ENCODE results near the gene TAX1BP3.

The TAX1BP3 gene

DNA sequence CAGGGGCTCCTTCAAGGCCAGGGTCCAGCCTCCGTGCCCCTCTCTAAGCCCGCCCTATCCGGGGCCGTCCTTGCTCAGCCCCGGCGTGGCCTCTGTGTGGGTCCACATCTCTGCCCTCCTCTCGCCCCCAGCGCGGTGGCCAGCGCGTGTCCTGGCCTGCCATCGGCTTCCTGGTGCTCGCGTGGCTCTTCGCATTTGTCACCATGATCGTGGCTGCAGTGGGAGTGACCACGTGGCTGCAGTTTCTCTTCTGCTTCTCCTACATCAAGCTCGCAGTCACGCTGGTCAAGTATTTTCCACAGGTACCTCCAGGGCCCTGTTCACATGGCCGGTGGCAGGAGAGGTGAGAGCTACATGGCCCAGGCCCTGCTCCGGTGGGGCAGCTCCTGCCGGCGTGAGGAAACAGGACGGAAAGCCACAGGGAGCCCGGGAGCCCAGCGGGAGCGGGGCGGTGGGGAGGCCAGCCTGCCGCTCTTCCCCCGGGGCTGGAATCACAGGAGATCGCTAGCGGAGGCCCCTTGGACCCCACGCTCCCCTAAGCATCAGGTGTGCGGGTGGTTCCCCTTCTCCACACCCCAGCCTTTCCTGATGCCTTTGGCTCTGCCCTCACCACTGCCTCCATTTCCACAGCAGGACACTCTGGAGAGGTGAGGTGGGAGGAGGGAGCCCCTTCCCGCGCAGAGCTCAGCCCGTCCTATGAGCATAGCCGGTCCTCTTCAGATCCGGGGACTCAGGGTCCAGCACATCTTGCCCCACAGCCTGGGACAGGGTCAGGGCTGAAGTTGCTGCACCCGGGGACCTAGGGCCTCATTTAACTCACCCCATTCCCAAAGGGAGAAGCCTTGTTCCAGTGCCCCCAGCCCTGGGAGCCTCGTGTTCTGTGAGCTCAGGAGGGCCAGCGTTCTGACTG is 10.2 kb downstream of the TAX1BP3 start:
- DNase-seq = no peak

- DNase-seq = no peak
Observed at GRCh38 chr17:3657588-3657869, 10.8 kb downstream of the TAX1BP3 start.

DNA sequence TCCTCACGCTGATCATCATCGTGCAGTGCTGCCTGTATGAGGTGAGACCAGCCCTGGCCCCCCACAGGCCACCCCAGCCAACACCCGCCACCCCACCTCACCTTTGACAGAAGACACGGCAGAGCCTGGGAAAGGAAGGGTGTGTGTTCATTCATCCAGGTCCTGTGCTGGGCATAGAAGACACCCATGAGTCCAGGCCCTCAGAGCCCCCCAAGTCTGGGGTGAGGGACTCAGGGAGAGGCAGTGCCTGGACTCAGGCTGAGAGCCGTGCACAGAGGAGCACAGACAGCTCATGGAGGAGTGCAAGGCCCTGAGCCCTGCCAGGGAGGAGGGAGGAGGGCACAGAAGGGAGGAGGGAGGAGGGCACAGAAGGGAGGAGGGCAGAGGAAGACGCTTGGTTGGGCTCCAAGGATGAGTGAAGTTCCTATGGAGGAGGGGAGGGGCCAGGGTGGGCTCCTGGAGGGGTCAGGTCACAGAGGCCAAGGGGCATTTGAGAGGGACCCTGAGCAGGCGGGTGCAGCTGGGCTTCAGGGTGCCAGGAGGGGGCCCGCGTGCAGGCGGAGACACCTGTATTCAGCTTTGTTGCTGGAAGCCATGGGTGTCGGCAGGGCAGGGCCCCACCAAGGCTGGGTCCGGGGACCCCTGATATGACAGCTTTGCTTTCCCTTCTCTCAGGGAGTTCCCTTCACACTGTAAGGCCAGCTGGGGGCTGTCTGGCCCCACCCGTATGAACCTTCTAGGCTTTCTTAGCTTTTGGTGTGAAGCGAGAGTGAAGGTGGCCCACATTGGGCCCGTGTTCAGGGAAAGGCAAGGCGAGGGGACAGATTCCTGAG is 11.4 kb downstream of the TAX1BP3 start:
- no peak for DNase-seq

DNA sequence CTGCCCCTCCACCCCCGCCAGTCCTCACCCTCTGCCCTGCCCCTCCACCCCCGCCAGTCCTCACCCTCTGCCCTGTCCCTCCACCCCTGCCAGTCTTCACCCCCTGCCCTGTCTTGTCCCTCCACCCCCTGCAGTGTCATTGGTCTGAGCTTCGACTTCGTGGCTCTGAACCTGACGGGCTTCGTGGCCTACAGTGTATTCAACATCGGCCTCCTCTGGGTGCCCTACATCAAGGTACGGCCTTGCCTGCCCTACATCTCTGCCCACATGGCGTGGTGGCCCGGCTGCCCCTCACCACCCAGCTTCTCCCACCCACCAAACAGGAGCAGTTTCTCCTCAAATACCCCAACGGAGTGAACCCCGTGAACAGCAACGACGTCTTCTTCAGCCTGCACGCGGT is 12.0 kb downstream of the TAX1BP3 start:
- DNase-seq = no peak

DNA sequence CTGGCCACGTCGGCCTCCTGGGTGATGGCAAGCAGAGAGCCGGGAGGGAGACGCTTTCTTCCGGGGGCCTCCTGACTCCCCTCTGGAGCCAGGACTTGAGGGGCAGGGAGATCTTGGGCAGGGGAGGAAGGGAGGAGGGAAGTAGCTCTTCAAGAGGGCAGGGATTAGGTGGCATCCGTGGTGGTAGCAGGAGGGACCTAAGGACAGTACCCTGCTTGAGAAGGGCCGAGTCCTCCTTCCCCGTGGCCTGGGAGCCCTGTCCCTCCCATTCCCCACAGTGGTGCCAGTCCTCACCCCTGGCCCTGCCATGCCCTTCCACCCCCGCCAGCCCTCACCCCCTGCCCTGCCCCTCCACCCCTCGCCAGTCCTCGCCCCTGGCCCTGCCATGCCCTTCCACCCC is 12.6 kb downstream of the TAX1BP3 start:
- DNase-seq = no peak

DNA sequence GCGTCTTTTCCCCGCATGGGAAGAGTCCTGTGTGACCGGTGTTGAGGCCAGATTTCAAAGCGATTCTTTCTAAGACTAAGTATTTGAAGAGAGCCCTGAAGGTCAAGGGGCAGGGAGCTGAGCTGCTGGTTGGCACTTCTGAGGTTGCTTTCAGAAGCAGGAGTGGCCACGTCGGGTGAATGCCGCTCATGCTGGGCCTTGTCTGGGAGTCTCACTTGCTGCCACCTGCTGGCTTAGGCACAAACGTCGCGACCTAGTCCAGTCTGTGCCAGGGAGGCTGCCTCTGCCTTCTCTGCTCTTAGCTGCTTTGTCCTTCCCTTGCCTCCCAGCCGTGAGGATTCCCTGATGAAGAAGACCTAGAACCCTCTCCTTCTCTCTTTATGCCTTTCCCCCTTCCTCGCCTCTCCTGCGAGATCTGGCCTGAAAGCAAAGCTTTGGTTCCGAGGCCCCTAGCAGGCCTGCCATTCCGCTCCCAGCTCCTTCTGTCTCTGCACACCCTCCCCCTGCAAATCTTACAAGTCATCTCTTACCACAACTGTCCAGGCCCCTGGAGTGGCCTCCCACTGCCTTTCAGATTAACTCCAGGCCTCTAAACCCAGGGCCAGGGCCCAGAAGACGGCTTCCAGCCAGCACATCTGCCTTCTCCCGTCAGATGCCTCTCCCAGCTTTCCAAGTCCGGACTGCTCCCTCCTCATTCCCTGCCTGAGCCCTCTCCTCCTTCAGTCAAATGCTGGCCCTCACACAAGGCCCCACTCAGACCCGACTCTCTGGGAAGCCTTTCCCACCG is 20.4 kb downstream of the TAX1BP3 start:
- no peak for DNase-seq

GRCh38 chr17:3647251-3647650 is 21.1 kb downstream of the TAX1BP3 start:
- no peak for DNase-seq

- no peak for DNase-seq
Observed at GRCh38 chr17:3645310-3645709, 23.1 kb downstream of the TAX1BP3 start.

DNA sequence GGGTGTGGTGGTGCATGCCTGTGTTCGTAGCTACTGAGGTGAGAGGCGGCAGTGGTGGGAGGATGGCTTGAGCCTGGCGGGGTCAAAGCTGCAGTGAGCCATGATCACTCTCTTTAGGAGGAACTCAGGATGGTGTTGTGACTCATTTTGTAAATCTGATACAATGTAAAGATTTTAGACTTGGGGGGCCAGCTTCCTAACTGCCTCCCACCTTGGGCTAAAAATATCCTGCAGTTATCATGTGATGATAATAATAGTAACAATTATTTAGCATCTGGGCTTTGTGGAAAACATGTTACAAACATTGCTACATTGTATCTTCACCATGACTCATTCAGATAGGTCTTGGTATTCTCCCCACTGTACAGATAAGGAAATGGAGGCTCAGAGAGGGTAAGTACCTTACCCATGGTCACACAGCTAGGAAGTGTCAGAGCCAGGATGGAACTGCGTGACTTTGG is 24.5 kb downstream of the TAX1BP3 start:
- no peak for DNase-seq

- no peak for DNase-seq
Observed at GRCh38 chr17:3641717-3642486, 26.5 kb downstream of the TAX1BP3 start.

DNA sequence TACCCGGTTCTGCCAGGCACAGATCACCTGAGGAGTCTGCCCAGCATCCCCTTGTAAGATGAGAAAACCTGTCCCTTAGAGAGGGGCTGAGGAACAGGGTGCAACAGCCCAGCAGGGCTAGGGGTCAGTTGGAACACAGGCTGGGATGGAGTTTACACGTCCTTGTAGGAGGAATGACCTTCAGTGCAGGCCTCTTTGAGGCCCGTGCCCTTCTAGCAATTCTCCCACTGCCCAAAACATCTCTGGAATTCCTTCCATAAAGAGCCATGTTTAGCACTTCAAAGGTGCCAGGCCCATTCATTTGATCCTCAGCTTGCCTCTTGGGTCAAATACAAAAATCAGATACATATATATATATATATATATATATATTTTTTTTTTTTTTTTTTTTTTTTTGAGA is 27.4 kb downstream of the TAX1BP3 start:
- DNase-seq = no peak

DNA sequence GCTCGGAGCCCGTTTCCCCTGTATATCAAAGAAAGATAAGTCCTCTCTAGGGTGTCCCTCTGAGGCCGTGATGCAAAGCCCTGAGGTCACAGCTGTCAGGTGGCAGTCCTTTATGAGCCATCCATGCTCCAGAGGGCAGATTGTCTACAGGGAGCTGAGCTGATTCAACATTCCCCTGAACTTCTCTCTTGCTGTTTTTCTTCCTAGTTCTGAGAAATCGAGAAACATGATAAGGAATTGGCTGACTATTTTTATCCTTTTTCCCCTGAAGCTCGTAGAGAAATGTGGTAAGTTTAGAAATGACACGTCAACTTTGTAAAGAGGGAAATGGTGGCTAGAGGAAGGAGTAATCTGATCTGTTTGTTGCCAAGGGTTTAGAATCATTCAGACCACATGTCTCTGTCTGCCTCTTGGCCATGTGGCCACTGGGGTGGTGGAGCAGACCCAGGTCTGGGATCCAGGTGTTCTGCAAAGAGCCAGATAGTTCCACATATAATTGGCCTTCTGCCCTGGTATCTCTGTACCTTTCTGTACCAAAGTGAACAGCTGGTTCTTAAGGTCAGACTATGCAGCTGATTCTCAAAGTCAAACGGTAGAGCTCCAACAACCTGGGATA is 28.3 kb downstream of the TAX1BP3 start:
- no peak for DNase-seq

DNA sequence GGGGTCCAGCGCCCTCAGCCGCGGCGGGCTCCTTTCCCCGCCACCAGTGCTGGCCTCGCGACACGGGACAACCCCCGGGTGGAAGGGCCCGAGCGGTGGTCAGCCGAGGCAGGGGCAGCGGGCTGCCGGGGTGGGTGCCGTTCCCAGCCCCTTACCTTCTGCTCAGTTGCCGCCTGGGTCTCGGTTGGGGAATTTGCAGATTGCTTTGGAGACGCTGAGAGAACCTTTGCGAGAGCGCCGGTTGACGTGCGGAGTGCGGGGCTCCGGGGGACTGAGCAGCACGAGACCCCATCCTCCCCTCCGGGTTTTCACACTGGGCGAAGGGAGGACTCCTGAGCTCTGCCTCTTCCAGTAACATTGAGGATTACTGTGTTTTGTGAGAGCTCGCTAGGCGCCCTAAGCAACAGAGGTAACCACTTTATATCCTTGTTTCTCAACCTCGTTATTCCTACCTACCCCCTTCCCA is 31.4 kb downstream of the TAX1BP3 start:
- DNase-seq = no peak

GRCh38 chr17:3636154-3636907 is 32.0 kb downstream of the TAX1BP3 start, which contains the start of the genes CTNS and SHPK:
CTNS (plus strand) TSS chr17:3636760; CDS start chr17:3640207, 3,447 bp downstream.
SHPK (minus strand) TSS chr17:3636250; CDS start chr17:3636219, 31 bp downstream.
- DNase-seq = peak; percentile 95

GRCh38 chr17:3635474-3636153 is 32.8 kb downstream of the TAX1BP3 start:
- DNase-seq = no peak

DNA sequence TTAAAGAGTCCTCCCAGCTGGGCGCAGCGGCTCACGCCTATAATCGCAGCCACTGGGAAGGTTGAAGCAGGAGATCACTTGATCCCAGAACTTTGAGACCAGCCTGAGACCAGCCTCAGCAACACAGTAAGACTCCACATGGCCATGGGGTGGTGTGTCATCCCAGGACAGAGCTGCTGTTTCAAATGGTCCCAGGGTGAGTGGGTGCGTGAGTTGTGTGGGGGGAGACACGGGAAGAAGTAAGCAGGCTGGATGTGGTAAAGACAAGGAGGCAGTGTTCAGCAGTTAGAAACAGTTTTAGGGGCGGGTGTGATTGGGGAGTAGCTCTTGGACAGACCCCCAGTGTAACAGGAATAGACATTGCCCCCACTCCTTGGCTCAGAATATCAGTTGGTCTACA is 36.1 kb downstream of the TAX1BP3 start:
- DNase-seq = no peak

GRCh38 chr17:3630781-3631180 is 37.6 kb downstream of the TAX1BP3 start:
- DNase-seq = no peak

DNA sequence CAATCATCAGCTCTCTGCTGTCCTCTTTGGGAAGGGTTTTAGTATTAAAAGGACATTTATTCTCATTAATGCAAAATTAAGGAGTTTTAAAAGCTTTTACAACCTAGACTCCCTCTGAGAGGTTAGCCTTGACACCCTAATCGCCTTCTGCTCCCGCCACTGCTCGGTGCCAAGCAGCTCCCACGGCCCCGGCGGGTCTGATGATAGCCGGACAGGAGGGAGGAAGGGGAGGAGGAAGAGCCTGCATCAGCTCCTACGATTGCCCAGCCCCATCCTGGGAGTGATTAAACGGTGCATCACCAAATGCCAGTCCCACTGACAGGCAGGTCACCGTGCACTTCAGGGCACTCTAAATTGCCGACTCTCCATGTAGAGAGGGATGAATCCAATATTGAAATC is 40.6 kb downstream of the TAX1BP3 start:
- no peak for DNase-seq

GRCh38 chr17:3626831-3627768 is 41.3 kb downstream of the TAX1BP3 start:
- no peak for DNase-seq

Measured in activated CD4-positive, CD25-positive, alpha-beta regulatory T cell treated with anti-CD3 and anti-CD28 coated beads, Interleukin-2, amount 50 U/mL, for 72 hours (primary cell).